ENCODE measurements around the gene ZNF3. TPM values are rescaled to one million over a fixed set of nuclear protein-coding genes. Genes with fewer than 3 reads are reported as not detected.
A peak's percentile ranks its signal among the peaks of the same experiment; 100 is the strongest.

Gene ZNF3
- total and polyA plus RNA-seq, 9 of the 15 experiments (the other 6 are each of a cell fraction or from before 2014, with no cell fraction given), result 30.0 to 64.9 (median 51.5) TPM

- no peak for TF ChIP-seq ATF3 (IDR thresholded peaks at IDR 0.05)
- TF ChIP-seq ATF3 (CRISPR knock-in tag; conservative IDR thresholded peaks at IDR 0.05), result peak; percentile 72; the same call in 1 of the 2 replicates
- TF ChIP-seq JUN (IDR thresholded peaks at IDR 0.05; ENCODE audit: borderline replicate concordance, low read depth, low read length), result 0 out of 2 replicates have a peak, but pooled peaks have one; percentile 55
- no peak for TF ChIP-seq JUN (CRISPR knock-in tag; IDR thresholded peaks at IDR 0.05; ENCODE audit: borderline replicate concordance)
- peak; percentile 77 for TF ChIP-seq ZNF511 (CRISPR knock-in tag; IDR thresholded peaks at IDR 0.05)
- TF ChIP-seq HDAC8 (tag; IDR thresholded peaks at IDR 0.05), result no peak; the same call in 1 of the 2 replicates
- peak; percentile 94 for TF ChIP-seq SUPT5H (IDR thresholded peaks at IDR 0.05)
- peak; percentile 80 to 91; a peak in 2 of 4 replicates for TF ChIP-seq SIN3A (IDR thresholded peaks at IDR 0.05; ENCODE audit: borderline replicate concordance in 2 of 2, control insufficient read depth in 1 of 2, low read depth in 2 of 2, low read length in 2 of 2)
- no peak for TF ChIP-seq ZNF146 (CRISPR knock-in tag; IDR thresholded peaks at IDR 0.05; ENCODE audit: unreplicated experiment)
- TF ChIP-seq PHF20 (IDR thresholded peaks at IDR 0.05; ENCODE audit: partially characterized antibody), result peak; percentile 84
- no peak for TF ChIP-seq ZBTB11 (CRISPR knock-in tag; IDR thresholded peaks at IDR 0.05)
- peak; percentile 75; the same call in 1 of the 2 replicates for TF ChIP-seq ZNF165 (CRISPR knock-in tag; IDR thresholded peaks at IDR 0.05; ENCODE audit: borderline replicate concordance)
- 0 out of 2 replicates have a peak, but pooled peaks have one; percentile 9 for TF ChIP-seq ATF4 (CRISPR knock-in tag; IDR thresholded peaks at IDR 0.05)
- TF ChIP-seq ZNF609 (CRISPR knock-in tag; IDR thresholded peaks at IDR 0.05; ENCODE audit: borderline replicate concordance), result no peak
These were observed 37.8 kb upstream of the ZNF3 start, which contains the start of the genes CNPY4 and TAF6 (continued) for GRCh38 chr7:100119072-100119969.
